Panc1 (cell line): ENCODE data around the gene C1orf159. TPM values are rescaled to one million over a fixed set of nuclear protein-coding genes. Genes with fewer than 3 reads are reported as not detected.

Experiments
- ATAC-seq: fragments of 200-7000 bp; cut with Tn5 transposase; 2 replicates; pipeline ENCODE4 v1.9.1; 2020; ENCODE audit warnings: mild to moderate bottlenecking, moderate library complexity
- BruUV-seq: library from RNA; stranded (reverse); fragments of 400-500 nt; replicated peaks from 2 replicates; lab custom pipeline; 2021; lab: Mats Ljungman, UMichigan
- CTCF ChIA-PET: fragments of 300-600 bp; sonication (Branson Sonifier 250); formaldehyde crosslinking; loops from one replicate; lab custom pipeline; 2022; ENCODE audit warnings: antibody characterized with exemption; lab: Charles Lee
- POLR2A ChIA-PET: fragments of 300-600 bp; sonication (Branson Sonifier 250); formaldehyde crosslinking; loops from one replicate; lab custom pipeline; 2022; ENCODE audit warnings: antibody characterized with exemption; lab: Charles Lee
- DNase-seq: peaks from one replicate; pipeline ENCODE4 v3.0.0-alpha.2; 2010; ENCODE audit warnings: low read depth, low spot score
- H3K27ac ChIP-seq: 2 replicates; pipeline ENCODE4 v1.5.1; 2011; ENCODE audit warnings: mild to moderate bottlenecking, low read length, inconsistent platforms
- H3K27me3 ChIP-seq: fragments of 200-500 bp; sonication (Bioruptor generic); 2 replicates; pipeline ENCODE4 v1.6.0; 2014; ENCODE audit warnings: low read length, inconsistent platforms; ENCODE audit not compliant: control insufficient read depth, insufficient read depth
- H3K36me3 ChIP-seq: fragments of 200-500 bp; sonication (Bioruptor generic); 2 replicates; pipeline ENCODE4 v1.5.1; 2014; ENCODE audit warnings: inconsistent platforms, mild to moderate bottlenecking, low read length, moderate library complexity; ENCODE audit not compliant: control insufficient read depth, insufficient read depth
- H3K4me1 ChIP-seq: 2 replicates; pipeline ENCODE4 v1.5.1; 2011; ENCODE audit warnings: inconsistent platforms, mild to moderate bottlenecking, low read length, moderate library complexity; ENCODE audit not compliant: control insufficient read depth, insufficient read depth
- H3K4me3 ChIP-seq, 2 experiments: 2 replicates each; pipeline ENCODE4 v1.5.1; 2011 to 2012; ENCODE audit warnings: low read depth in 2 of 2, low read length in 2 of 2, mild to moderate bottlenecking in 2 of 2, inconsistent platforms in 1 of 2, moderate library complexity in 1 of 2
- H3K9me3 ChIP-seq: fragments of 200-500 bp; sonication (Bioruptor generic); 2 replicates; pipeline ENCODE4 v1.5.1; 2014; ENCODE audit warnings: low read depth, mild to moderate bottlenecking, inconsistent platforms, low read length, moderate library complexity; ENCODE audit not compliant: control insufficient read depth, insufficient read depth
- CTCF ChIP-seq: fragments of 450-650 bp; IDR thresholded peaks from 2 replicates; pipeline ENCODE4 v1.5.1; 2017; ENCODE audit warnings: mild to moderate bottlenecking
- POLR2AphosphoS5 ChIP-seq: IDR thresholded peaks from 2 replicates; pipeline ENCODE4 v1.6.1; 2012; ENCODE audit warnings: mild to moderate bottlenecking, low read depth, low read length, moderate library complexity
- REST ChIP-seq, 2 experiments: IDR thresholded peaks; 2 replicates each; pipeline ENCODE4 v1.6.1; 2011 to 2012; ENCODE audit warnings: low read depth in 2 of 2, control low read depth in 1 of 2, low read length in 1 of 2, mild to moderate bottlenecking in 1 of 2, moderate library complexity in 1 of 2; ENCODE audit not compliant: insufficient read depth in 1 of 2
- SIN3A ChIP-seq: IDR thresholded peaks from 2 replicates; pipeline ENCODE4 v1.6.1; 2012; ENCODE audit warnings: low read depth, mild to moderate bottlenecking, low read length, moderate library complexity, borderline replicate concordance; ENCODE audit not compliant: insufficient read depth
- TCF7L2 ChIP-seq: IDR thresholded peaks from 2 replicates; pipeline ENCODE4 v1.6.1; 2011; ENCODE audit warnings: mild to moderate bottlenecking, low read depth, low read length, inconsistent platforms
- in situ Hi-C: cut with HindIII; loops from 2 replicates; pipeline ENCODE4 v1.10.0; 2016; ENCODE audit warnings: low sequenced_read_pairs, low pct_unique_long_range_greater_than_20kb
- intact Hi-C: fragments of 100-400 bp; cut with micrococcal nuclease; formaldehyde crosslinking; loops from one replicate; pipeline ENCODE4 v1.10.0; 2022; ENCODE audit not compliant: unreplicated experiment
- total RNA-seq: library from RNA; stranded (reverse); gene quantifications from one replicate; pipeline ENCODE4 v1.2.1, GENCODE V29; 2021; ENCODE audit not compliant: unreplicated experiment

C1orf159 gene
- total RNA-seq, 1 experiment from 2014 or later, result 28.8 TPM

GRCh38 chr1:1038694-1039093, 77.2 kb downstream of the C1orf159 start:
- intact Hi-C loops (no loop called here), in situ Hi-C loops (no loop called here)
- no peak for ATAC-seq
- ChIA-PET POLR2A (no interaction called here), CTCF (interaction anchor here (0.7 kb wide), 1 partner anchor 23 kb away, joined by 4 read pairs; no protein-coding TSS in a partner anchor)
- BruUV-seq, result no TSS peak
- Histone ChIP-seq H3K4me3 (no peak overlapping the region), H3K27ac (no peak overlapping the region), H3K27me3 (no peaks in the 10 kb centered on the region), H3K4me1 (peaks cover 8% of the 10 kb centered on the region; the same call in 1 of the 2 replicates), H3K9me3 (no peaks in the 10 kb centered on the region), H3K36me3 (no peaks in the 10 kb centered on the region)
- no peak for TF ChIP-seq SIN3A
- no peak for TF ChIP-seq CTCF
- TF ChIP-seq TCF7L2, result no peak
- DNase-seq, result no peak

GRCh38 chr1:1037366-1038327, 78.2 kb downstream of the C1orf159 start:
- DNase-seq (no peak), ATAC-seq (no peak)
- intact Hi-C loops (no loop called here), in situ Hi-C loops (no loop called here)
- BruUV-seq, result no TSS peak
- POLR2A ChIA-PET, result interaction anchor here (0.6 kb wide), 1 partner anchor 18 kb away, joined by 7 read pairs; the partner anchor contains the start of gene AGRN
- Histone ChIP-seq H3K4me3 (no peak overlapping the region), H3K27ac (no peak overlapping the region), H3K27me3 (no peaks in the 10 kb centered on the region), H3K9me3 (no peaks in the 10 kb centered on the region), H3K4me1 (peaks cover 8% of the 10 kb centered on the region; the same call in 1 of the 2 replicates), H3K36me3 (no peaks in the 10 kb centered on the region)
- CTCF ChIA-PET, result no interaction called here
- TF ChIP-seq SIN3A (no peak), TCF7L2 (no peak), CTCF (no peak), REST (IDR thresholded peaks at IDR 0.05; ENCODE audit: insufficient read depth in 1 of 2, low read depth in 2 of 2, low read length in 1 of 2) (no peak), POLR2AphosphoS5 (no peak)
